HCT116 (cell line): ENCODE measurements around the gene SIAH2. TPM values are rescaled to one million over a fixed set of nuclear protein-coding genes. Genes with fewer than 3 reads are reported as not detected.

Experiments used
- ATAC-seq: fragments of 200-7000 bp; cut with Tn5 transposase; 2 replicates; pipeline ENCODE4 v1.9.1; 2020; ENCODE audit warnings: mild to moderate bottlenecking, moderate library complexity
- BruUV-seq: library from RNA; stranded (reverse); fragments of 400-500 nt; replicated peaks from 2 replicates; lab custom pipeline; 2021; lab: Mats Ljungman, UMichigan
- CTCF ChIA-PET: fragments of 300-600 bp; sonication (Branson Sonifier 250); formaldehyde crosslinking; loops from one replicate; lab custom pipeline; 2021; ENCODE audit warnings: antibody characterized with exemption; lab: Charles Lee
- POLR2A ChIA-PET: fragments of 300-600, 350-600 bp; sonication (Branson Sonifier 250); formaldehyde crosslinking; loops from one replicate; lab custom pipeline; 2021; ENCODE audit warnings: antibody characterized with exemption; lab: Charles Lee
- RAD21 ChIA-PET, 2 experiments: fragments of 300-600 bp; sonication (Branson Sonifier 250); formaldehyde crosslinking; loops; one replicate each; lab custom pipeline; 2023; ENCODE audit warnings: low total read pairs in 2 of 2; ENCODE audit not compliant: uncharacterized antibody in 2 of 2, unreplicated experiment in 2 of 2, low non-redundant PET in 1 of 2; lab: Charles Lee
- DNase-seq: peaks from one replicate; pipeline ENCODE4 v3.0.0-alpha.2; 2010; ENCODE audit warnings: low read depth, low spot score
- H2AFZ ChIP-seq: fragments of 200-600 bp; shearing (Covaris generic), sonication (generic); 2 replicates; pipeline ENCODE4 v1.6.1; 2017; ENCODE audit warnings: low read depth, mixed run types, mixed read lengths, antibody characterized with exemption, low read length; ENCODE audit not compliant: poor library complexity, severe bottlenecking
- H3K27ac ChIP-seq: 2 replicates; pipeline ENCODE4 v1.5.1; 2012; ENCODE audit warnings: low read depth, low read length
- H3K27me3 ChIP-seq: fragments of 200-600 bp; sonication (generic); 2 replicates; pipeline ENCODE4 v1.6.1; 2016; ENCODE audit warnings: mixed run types, low read length, mixed read lengths; ENCODE audit not compliant: insufficient read depth
- H3K36me3 ChIP-seq, 2 experiments: fragments of 200-500 bp in 1 of 2; fragments of 200-600 bp in 1 of 2; sonication (Bioruptor generic) in 1 of 2; sonication (generic) in 1 of 2; 2 replicates each; pipeline versions ENCODE4 v1.5.1 to v1.6.1; 2014 to 2016; ENCODE audit warnings: low read length in 2 of 2, inconsistent platforms in 1 of 2, mixed read lengths in 1 of 2, mixed run types in 1 of 2; ENCODE audit not compliant: insufficient read depth in 2 of 2, control insufficient read depth in 1 of 2
- H3K4me1 ChIP-seq, 2 experiments: fragments of 200-600 bp in 1 of 2; sonication (generic) in 1 of 2; 2 replicates each; pipeline versions ENCODE4 v1.5.1 to v1.6.1; 2012 to 2017; ENCODE audit warnings: low read length in 2 of 2, inconsistent platforms in 1 of 2, mild to moderate bottlenecking in 1 of 2, mixed read lengths in 1 of 2, mixed run types in 1 of 2, moderate library complexity in 1 of 2; ENCODE audit not compliant: insufficient read depth in 2 of 2, control insufficient read depth in 1 of 2
- H3K4me2 ChIP-seq: fragments of 200-600 bp; sonication (generic); 2 replicates; pipeline ENCODE4 v1.6.1; 2017; ENCODE audit warnings: mixed run types, low read length, mixed read lengths
- H3K4me3 ChIP-seq, 2 experiments: fragments of 200-600 bp in 1 of 2; sonication (generic) in 1 of 2; replicated peaks in 1 of 2; 2 replicates each; pipeline ENCODE4 v1.5.1; 2011 to 2016; ENCODE audit warnings: low read length in 2 of 2, control low read depth in 1 of 2, low read depth in 1 of 2, mild to moderate bottlenecking in 1 of 2, mixed read lengths in 1 of 2, mixed run types in 1 of 2
- H3K79me2 ChIP-seq: fragments of 200-600 bp; sonication (generic); 2 replicates; pipeline ENCODE4 v1.6.1; 2017; ENCODE audit warnings: mild to moderate bottlenecking, mixed run types, low read length, moderate library complexity, mixed read lengths; ENCODE audit not compliant: insufficient read depth
- H3K9ac ChIP-seq: fragments of 200-600 bp; sonication (generic); 2 replicates; pipeline ENCODE4 v1.6.1; 2016; ENCODE audit warnings: low read length, mixed read lengths
- H3K9me2 ChIP-seq: fragments of 200-600 bp; sonication (generic), shearing (Covaris generic); 2 replicates; pipeline ENCODE4 v1.6.1; 2017; ENCODE audit warnings: mixed run types, mild to moderate bottlenecking, moderate library complexity; ENCODE audit not compliant: insufficient read depth
- H3K9me3 ChIP-seq, 2 experiments: fragments of 200-500 bp in 1 of 2; fragments of 200-600 bp in 1 of 2; sonication (Bioruptor generic) in 1 of 2; sonication (generic) in 1 of 2; 2 replicates each; pipeline ENCODE4 v1.6.1; 2014 to 2017; ENCODE audit warnings: low read length in 2 of 2, mixed read lengths in 2 of 2, inconsistent platforms in 1 of 2, low read depth in 1 of 2, mild to moderate bottlenecking in 1 of 2, mixed run types in 1 of 2, moderate library complexity in 1 of 2; ENCODE audit not compliant: control insufficient read depth in 1 of 2, insufficient read depth in 1 of 2
- H4K20me1 ChIP-seq: fragments of 200-600 bp; sonication (generic), shearing (Covaris generic); 2 replicates; pipeline ENCODE4 v1.6.1; 2017; ENCODE audit warnings: mixed run types, mild to moderate bottlenecking, moderate library complexity; ENCODE audit not compliant: insufficient read depth
- ATF3 ChIP-seq: IDR thresholded peaks from 2 replicates; pipeline ENCODE4 v1.6.1; 2012
- CBX3 ChIP-seq: IDR thresholded peaks from 2 replicates; pipeline ENCODE4 v1.6.1; 2012; ENCODE audit warnings: low read depth
- EGR1 ChIP-seq: IDR thresholded peaks from 2 replicates; pipeline ENCODE4 v1.6.1; 2012; ENCODE audit warnings: low read depth
- ELF1 ChIP-seq: IDR thresholded peaks from 2 replicates; pipeline ENCODE4 v1.6.1; 2012; ENCODE audit warnings: low read depth, borderline replicate concordance
- EZH2phosphoT487 ChIP-seq: fragments of 200-600 bp; IDR thresholded peaks from 2 replicates; pipeline ENCODE4 v1.6.1; 2018; ENCODE audit warnings: antibody characterized with exemption, borderline replicate concordance
- FOSL1 ChIP-seq: IDR thresholded peaks from 2 replicates; pipeline ENCODE4 v1.6.1; 2012; ENCODE audit warnings: low read depth
- MAX ChIP-seq: IDR thresholded peaks from 2 replicates; pipeline ENCODE4 v1.6.1; 2012
- POLR2A ChIP-seq: IDR thresholded peaks from 2 replicates; pipeline ENCODE4 v1.7.0; 2011; ENCODE audit warnings: borderline replicate concordance; ENCODE audit not compliant: insufficient read depth, insufficient read length; ENCODE audit errors: extremely low read depth
- POLR2AphosphoS5 ChIP-seq: IDR thresholded peaks from 2 replicates; pipeline ENCODE4 v1.6.1; 2011; ENCODE audit warnings: mild to moderate bottlenecking, low read depth, low read length, moderate library complexity
- RAD21 ChIP-seq: IDR thresholded peaks from 2 replicates; pipeline ENCODE4 v1.6.1; 2012; ENCODE audit warnings: low read depth, mild to moderate bottlenecking
- REST ChIP-seq: IDR thresholded peaks from 2 replicates; pipeline ENCODE4 v1.6.1; 2012; ENCODE audit warnings: low read depth
- SIN3A ChIP-seq: IDR thresholded peaks from 2 replicates; pipeline ENCODE4 v1.6.1; 2012; ENCODE audit warnings: low read depth
- SP1 ChIP-seq: IDR thresholded peaks from 2 replicates; pipeline ENCODE4 v1.6.1; 2012; ENCODE audit warnings: low read depth
- TCF7L2 ChIP-seq: IDR thresholded peaks from 2 replicates; pipeline ENCODE4 v1.7.0; 2011; ENCODE audit warnings: borderline replicate concordance, inconsistent platforms; ENCODE audit not compliant: insufficient read depth, insufficient read length; ENCODE audit errors: extremely low read depth
- YY1 ChIP-seq: IDR thresholded peaks from 2 replicates; pipeline ENCODE4 v1.6.1; 2011; ENCODE audit warnings: low read length, low read depth, moderate library complexity, mild to moderate bottlenecking; ENCODE audit not compliant: insufficient replicate concordance; ENCODE audit errors: extremely low read depth
- ZBTB33 ChIP-seq: IDR thresholded peaks from 2 replicates; pipeline ENCODE4 v1.6.1; 2011; ENCODE audit warnings: mild to moderate bottlenecking, low read length, moderate library complexity; ENCODE audit not compliant: insufficient replicate concordance; ENCODE audit errors: extremely low read depth
- ZNF274 ChIP-seq: fragments of 200-500 bp; sonication (Bioruptor generic); IDR thresholded peaks from 2 replicates; pipeline ENCODE4 v1.6.1; 2014; ENCODE audit warnings: mild to moderate bottlenecking, low read depth, low read length, inconsistent platforms
- intact Hi-C: fragments of 100-400 bp; cut with micrococcal nuclease; formaldehyde crosslinking; loops from 2 replicates; pipeline ENCODE4 v1.10.0; 2022
- total RNA-seq: library from RNA; stranded (reverse); gene quantifications from one replicate; pipeline ENCODE4 v1.2.1, GENCODE V29; 2021; ENCODE audit not compliant: unreplicated experiment
- TF ChIP-seq, protein P1 (sequence below), 3 experiments: fragments of 200-600 bp in 1 of 3; sonication (generic) in 1 of 3; IDR thresholded peaks in 2 of 3; conservative IDR thresholded peaks in 1 of 3; 2 replicates each; pipeline ENCODE4 v1.5.1; 2012 to 2017; ENCODE audit warnings: low read depth in 2 of 3, low read length in 2 of 3, antibody characterized with exemption in 1 of 3, borderline replicate concordance in 1 of 3, control low read depth in 1 of 3, mild to moderate bottlenecking in 1 of 3, mixed read lengths in 1 of 3, mixed run types in 1 of 3, moderate library complexity in 1 of 3; ENCODE audit not compliant: insufficient read depth in 1 of 3

SIAH2 gene
- total RNA-seq, 1 experiment from 2014 or later = 39.9 TPM

GRCh38 chr3:150710097-150710496 is 52.9 kb downstream of the SIAH2 start:
- RAD21 ChIA-PET = no interaction called here

More at GRCh38 chr3:150710097-150710496, 52.9 kb downstream of the SIAH2 start:
- ChIA-PET CTCF (no interaction called here), POLR2A (no interaction called here)
- H3K36me3 ChIP-seq = no peaks in the 10 kb centered on the region
- no peak overlapping the region for H2AFZ ChIP-seq
- H3K4me1 ChIP-seq = no peaks in the 10 kb centered on the region
- DNase-seq = no peak
- no peak overlapping the region for H3K27ac ChIP-seq
- no peak overlapping the region for H3K4me3 ChIP-seq
- no peak overlapping the region for H3K9ac ChIP-seq
- ATAC-seq = no peak
- no peaks in the 10 kb centered on the region for H3K27me3 ChIP-seq
- H4K20me1 ChIP-seq = no peaks in the 10 kb centered on the region
- H3K9me3 ChIP-seq = no peaks in the 10 kb centered on the region
- TF ChIP-seq POLR2A (no peak), RAD21 (no peak), SIN3A (no peak), EZH2phosphoT487 (no peak), ELF1 (no peak), SP1 (no peak), MAX (no peak), YY1 (no peak), FOSL1 (no peak), REST (no peak), ZNF274 (no peak), EGR1 (no peak), CBX3 (no peak), ZBTB33 (no peak), POLR2AphosphoS5 (no peak), TCF7L2 (no peak), ATF3 (no peak)
- TF ChIP-seq, protein P1, sequence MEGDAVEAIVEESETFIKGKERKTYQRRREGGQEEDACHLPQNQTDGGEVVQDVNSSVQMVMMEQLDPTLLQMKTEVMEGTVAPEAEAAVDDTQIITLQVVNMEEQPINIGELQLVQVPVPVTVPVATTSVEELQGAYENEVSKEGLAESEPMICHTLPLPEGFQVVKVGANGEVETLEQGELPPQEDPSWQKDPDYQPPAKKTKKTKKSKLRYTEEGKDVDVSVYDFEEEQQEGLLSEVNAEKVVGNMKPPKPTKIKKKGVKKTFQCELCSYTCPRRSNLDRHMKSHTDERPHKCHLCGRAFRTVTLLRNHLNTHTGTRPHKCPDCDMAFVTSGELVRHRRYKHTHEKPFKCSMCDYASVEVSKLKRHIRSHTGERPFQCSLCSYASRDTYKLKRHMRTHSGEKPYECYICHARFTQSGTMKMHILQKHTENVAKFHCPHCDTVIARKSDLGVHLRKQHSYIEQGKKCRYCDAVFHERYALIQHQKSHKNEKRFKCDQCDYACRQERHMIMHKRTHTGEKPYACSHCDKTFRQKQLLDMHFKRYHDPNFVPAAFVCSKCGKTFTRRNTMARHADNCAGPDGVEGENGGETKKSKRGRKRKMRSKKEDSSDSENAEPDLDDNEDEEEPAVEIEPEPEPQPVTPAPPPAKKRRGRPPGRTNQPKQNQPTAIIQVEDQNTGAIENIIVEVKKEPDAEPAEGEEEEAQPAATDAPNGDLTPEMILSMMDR (IDR thresholded peaks at IDR 0.05 in 2 of 3, conservative IDR thresholded peaks at IDR 0.05 in 1 of 3; ENCODE audit: borderline replicate concordance in 1 of 3, insufficient read depth in 1 of 3, low read depth in 2 of 3, low read length in 2 of 3) = no peak
- no peaks in the 10 kb centered on the region for H3K79me2 ChIP-seq
- no peaks in the 10 kb centered on the region for H3K9me2 ChIP-seq
- no peak overlapping the region for H3K4me2 ChIP-seq
- no TSS peak for BruUV-seq
- intact Hi-C loops = no loop called here
